WTC11 (cell line): ENCODE measurements around the gene GALNT2.

Source experiments
- HMGXB4 ChIP-seq: sonication (generic); formaldehyde crosslinking; IDR thresholded peaks from 2 replicates; pipeline ENCODE4 v1.8.1; 2023; ENCODE audit warnings: mild to moderate bottlenecking, moderate library complexity, missing genetic modification reagents
- MAX ChIP-seq: sonication (generic); formaldehyde crosslinking; IDR thresholded peaks from 2 replicates; pipeline ENCODE4 v1.8.0; 2022; ENCODE audit warnings: mild to moderate bottlenecking, missing genetic modification reagents
- ZNF138 ChIP-seq: sonication (generic); formaldehyde crosslinking; conservative IDR thresholded peaks from 2 replicates; pipeline ENCODE4 v1.8.1; 2022; ENCODE audit warnings: mild to moderate bottlenecking, moderate library complexity, missing genetic modification reagents
- TF ChIP-seq, protein P1 (sequence below): fragments of 200-600 bp; IDR thresholded peaks from 2 replicates; pipeline ENCODE4 v1.8.0; 2022; ENCODE audit warnings: antibody characterized with exemption
- TF ChIP-seq, protein P2 (sequence below): sonication (generic); formaldehyde crosslinking; IDR thresholded peaks from 2 replicates; pipeline ENCODE4 v1.8.1; 2023; ENCODE audit warnings: mild to moderate bottlenecking, missing genetic modification reagents, borderline replicate concordance

DNA sequence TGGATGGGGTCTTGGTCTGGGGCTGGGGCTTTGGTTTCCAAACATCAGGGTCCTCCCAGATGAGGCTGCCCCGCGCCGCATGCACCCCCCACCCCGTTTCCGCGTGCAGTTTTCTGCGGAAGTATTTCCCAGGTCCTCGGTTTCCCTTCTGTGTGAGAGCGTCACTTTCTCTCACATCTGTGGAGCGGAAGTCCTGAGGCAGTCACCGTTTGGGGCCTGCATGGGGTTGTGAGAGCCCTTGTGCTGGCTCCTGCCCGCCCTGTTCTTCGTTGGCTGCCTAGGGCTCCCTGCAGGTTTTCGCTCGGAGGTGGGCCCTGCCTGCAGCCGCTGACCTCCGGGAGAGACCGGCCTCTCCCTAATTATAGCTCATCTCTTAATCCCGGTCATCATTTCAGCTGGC lies 88.0 kb downstream of the GALNT2 start:
- no peak for TF ChIP-seq ZNF138 (CRISPR knock-in tag)
- TF ChIP-seq HMGXB4 (CRISPR knock-in tag): no peak
- TF ChIP-seq, protein P1, sequence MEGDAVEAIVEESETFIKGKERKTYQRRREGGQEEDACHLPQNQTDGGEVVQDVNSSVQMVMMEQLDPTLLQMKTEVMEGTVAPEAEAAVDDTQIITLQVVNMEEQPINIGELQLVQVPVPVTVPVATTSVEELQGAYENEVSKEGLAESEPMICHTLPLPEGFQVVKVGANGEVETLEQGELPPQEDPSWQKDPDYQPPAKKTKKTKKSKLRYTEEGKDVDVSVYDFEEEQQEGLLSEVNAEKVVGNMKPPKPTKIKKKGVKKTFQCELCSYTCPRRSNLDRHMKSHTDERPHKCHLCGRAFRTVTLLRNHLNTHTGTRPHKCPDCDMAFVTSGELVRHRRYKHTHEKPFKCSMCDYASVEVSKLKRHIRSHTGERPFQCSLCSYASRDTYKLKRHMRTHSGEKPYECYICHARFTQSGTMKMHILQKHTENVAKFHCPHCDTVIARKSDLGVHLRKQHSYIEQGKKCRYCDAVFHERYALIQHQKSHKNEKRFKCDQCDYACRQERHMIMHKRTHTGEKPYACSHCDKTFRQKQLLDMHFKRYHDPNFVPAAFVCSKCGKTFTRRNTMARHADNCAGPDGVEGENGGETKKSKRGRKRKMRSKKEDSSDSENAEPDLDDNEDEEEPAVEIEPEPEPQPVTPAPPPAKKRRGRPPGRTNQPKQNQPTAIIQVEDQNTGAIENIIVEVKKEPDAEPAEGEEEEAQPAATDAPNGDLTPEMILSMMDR: no peak
- TF ChIP-seq, protein P2, sequence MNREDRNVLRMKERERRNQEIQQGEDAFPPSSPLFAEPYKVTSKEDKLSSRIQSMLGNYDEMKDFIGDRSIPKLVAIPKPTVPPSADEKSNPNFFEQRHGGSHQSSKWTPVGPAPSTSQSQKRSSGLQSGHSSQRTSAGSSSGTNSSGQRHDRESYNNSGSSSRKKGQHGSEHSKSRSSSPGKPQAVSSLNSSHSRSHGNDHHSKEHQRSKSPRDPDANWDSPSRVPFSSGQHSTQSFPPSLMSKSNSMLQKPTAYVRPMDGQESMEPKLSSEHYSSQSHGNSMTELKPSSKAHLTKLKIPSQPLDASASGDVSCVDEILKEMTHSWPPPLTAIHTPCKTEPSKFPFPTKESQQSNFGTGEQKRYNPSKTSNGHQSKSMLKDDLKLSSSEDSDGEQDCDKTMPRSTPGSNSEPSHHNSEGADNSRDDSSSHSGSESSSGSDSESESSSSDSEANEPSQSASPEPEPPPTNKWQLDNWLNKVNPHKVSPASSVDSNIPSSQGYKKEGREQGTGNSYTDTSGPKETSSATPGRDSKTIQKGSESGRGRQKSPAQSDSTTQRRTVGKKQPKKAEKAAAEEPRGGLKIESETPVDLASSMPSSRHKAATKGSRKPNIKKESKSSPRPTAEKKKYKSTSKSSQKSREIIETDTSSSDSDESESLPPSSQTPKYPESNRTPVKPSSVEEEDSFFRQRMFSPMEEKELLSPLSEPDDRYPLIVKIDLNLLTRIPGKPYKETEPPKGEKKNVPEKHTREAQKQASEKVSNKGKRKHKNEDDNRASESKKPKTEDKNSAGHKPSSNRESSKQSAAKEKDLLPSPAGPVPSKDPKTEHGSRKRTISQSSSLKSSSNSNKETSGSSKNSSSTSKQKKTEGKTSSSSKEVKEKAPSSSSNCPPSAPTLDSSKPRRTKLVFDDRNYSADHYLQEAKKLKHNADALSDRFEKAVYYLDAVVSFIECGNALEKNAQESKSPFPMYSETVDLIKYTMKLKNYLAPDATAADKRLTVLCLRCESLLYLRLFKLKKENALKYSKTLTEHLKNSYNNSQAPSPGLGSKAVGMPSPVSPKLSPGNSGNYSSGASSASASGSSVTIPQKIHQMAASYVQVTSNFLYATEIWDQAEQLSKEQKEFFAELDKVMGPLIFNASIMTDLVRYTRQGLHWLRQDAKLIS (CRISPR knock-in tag): no peak
- TF ChIP-seq MAX (CRISPR knock-in tag): no peak
